GOT3 (cell line): ENCODE measurements around the gene URB2.
"Not testable (repeated sequence)": the region's sequence is repeated elsewhere in the genome, so short reads cannot be mapped to it uniquely, and the experiment has no call there.

ENCODE experiments used
- DNase-seq: peaks from one replicate; lab custom pipeline; 2025; ENCODE audit warnings: mixed read lengths; lab: John Stamatoyannopoulos, UW

URB2 gene

GRCh38 chr1:229625915-229626831 lies at the start of gene URB2, which contains the start of gene TAF5L:
TSS of gene URB2 (plus strand) at chr1:229626247. CDS start at chr1:229627634, 1,387 bp downstream.
TSS of gene TAF5L (minus strand) at chr1:229626122. CDS start at chr1:229614482, 11,640 bp downstream.
- peak; percentile 95 for DNase-seq

DNA sequence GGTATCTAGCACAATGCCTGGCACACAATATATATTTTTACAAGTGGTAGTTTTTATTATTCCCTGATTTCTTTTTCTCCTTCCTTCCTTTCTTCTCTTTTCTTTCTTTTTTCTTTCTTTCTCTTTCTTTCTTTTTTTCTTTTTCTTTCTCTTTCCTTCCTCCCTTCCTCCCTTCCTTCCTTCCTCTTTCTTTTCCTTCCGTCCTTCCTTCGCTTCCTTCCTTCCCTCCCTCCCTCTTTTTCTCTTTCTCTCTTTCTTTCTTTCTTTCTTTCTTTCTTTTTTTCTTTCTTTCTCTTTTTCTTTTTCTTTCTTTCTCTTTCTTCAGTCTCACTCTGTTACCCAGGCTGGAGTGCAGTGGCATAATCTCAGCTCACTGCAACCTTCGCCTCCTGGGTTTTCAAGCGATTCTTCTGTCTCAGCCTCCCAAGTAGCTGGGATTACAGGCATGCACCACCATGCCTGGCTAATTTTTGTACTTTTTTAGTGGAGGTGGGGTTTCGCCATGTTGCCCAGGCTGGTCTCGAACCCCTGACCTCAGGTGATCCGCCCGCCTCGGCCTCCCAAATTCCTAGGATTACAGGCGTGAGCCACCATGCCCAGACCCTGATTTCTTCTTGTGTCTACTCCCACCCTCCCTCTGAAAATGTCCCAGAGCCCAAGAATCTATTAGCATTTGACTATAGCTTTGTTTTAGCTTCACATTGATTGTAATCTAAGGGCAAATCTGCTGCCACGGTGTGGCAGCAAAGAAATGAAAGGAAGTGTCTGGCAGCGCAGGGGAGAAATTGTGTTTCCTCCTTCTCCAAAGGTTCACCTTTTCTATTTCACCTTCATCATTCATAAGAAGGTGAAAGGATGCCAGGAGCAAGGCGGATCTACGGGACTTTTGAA lies 47.6 kb upstream of the URB2 start:
- DNase-seq, result no peak

DNA sequence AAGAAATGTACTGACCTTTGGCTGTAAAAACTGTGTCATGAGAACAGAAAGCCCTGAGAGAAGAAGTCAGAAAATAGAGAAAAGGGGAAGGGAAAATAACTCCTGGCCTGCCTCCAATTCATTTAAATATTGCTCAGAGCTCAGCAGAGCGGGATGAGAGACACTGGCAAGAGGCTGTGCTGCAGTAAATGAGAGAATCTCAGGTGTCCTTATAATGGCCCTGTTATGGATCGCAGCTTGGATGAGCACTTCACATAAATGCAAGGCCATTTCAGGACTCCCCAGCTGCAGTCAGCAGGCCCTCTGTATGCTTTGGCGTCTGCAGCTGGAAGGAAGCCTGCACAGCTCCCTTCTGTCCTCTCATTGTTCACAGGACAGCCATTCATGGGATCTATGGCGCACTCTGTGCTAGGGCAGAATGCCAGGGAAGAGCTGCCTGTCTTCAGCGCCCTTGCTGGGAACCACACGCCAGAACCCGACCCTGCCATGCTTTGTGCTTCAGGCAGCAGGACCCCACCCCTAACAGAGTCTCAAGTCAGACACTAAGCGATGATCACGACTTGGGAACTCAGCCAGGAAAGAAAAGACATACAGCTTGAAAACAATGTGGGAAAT lies 46.9 kb upstream of the URB2 start:
- DNase-seq, result no peak

DNA sequence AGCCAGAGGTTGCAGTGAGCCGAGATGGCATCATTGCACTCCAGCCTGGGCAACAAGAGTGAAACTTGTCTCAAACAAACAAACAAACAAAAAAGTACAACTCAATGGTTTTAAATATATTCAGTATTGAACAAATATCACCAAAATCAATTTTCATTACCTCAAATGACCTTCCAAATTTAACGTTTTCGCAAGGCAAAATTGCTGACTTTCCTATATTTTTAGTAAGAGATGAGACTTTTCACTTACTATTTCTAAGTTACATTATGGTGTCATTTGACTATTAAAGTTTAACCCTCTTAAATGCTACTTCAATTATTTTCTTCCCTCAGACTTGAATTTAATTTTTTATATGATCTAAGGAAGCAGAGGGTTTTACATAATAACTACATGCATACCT lies 44.6 kb upstream of the URB2 start:
- DNase-seq, result no peak

DNA sequence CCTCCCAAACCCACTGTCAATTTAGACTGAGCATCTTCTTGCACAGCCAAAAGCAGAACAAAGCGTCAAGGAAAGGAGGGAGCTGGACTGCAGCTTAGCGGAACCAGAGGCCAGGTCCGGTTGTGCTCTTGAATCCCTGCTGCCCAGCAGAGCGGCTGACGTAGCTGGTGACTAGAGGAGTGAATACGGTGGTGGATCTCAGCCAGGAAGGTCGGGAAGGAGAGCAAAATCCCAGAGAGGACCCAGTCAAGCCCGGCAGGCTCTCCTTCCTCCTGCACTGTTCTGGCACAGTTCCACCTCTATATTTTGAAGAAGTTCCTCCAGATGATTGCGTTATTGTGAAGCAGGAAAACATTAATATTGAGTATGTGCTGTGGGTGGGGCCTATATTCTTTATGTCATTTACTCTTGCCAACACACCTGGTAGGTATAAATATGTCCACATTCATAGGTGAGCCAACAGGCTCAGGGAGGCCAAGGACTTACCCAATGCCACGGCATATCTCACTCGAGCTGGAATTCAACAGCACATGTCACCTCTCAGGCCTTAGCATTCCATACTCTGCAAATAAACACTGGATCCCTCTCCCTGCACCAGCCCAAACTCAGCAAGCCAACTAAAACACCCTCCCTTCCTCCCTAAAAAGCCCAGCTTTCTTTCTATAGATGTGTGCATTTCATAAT lies 43.9 kb upstream of the URB2 start:
- no peak for DNase-seq

GRCh38 chr1:229582715-229583114 lies 43.3 kb upstream of the URB2 start:
- DNase-seq, result no peak

GRCh38 chr1:229585338-229585737 lies 40.7 kb upstream of the URB2 start:
- DNase-seq, result no peak

- no peak for DNase-seq
These were observed 35.9 kb upstream of the URB2 start for GRCh38 chr1:229590119-229590518.

DNA sequence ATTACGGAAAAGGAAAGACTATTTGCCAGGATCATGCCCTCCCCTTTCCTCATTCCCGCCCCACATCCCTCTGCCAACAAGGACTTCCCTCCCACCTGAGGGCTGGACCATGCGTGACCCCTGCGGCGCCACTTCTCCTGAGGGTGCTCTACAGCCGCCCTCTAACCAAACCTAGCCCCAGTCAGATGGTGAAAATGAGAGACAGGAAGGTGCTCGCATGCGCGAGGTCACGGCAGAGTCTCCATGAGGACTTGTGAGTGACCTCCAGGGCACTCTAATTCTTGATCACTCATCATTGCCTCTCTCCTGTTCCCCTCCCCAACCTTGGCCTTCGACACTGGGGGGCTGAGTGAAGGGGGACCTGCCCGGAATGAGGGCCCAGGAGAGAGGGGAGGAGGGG lies 32.2 kb upstream of the URB2 start:
- no peak for DNase-seq

GRCh38 chr1:229594227-229595008 lies 31.6 kb upstream of the URB2 start:
- no peak for DNase-seq

GRCh38 chr1:229595876-229596275 lies 30.2 kb upstream of the URB2 start:
- DNase-seq, result not testable (repeated sequence)

DNA sequence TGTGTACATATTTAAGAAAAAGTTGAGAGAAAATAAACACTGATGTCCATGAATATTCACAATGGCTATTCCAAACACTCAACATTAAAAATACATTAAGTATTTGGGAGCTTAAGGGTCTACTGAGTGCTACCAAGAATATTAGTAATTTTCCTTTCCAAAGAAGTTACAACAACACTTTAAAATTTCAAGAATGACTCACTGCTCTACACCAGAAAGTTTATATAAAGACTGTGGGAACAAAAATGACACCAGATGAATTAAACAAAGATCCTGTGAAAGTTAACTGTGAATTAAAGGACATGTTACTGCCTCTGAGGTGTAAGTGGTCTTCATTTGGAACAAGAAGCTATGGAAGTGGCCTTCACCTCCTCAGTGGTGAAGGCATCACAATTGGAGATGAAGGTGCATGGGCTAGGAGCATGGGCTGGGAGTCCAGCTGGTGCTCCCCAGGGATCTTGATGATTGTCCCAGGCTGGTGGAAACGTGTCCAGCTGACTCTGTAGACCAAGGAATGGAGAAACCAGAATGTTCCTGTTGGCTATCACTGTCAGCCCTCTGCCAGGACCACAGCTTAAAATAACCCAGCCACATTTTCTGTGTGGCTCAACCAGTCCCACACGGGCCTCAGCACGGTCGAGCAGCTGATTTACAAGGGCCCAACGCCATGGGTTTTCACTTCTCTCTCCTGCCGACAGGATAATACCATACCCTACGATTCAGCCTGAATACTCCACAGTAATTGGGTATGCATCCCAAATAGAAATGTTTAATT lies 28.9 kb upstream of the URB2 start:
- DNase-seq, result no peak

DNA sequence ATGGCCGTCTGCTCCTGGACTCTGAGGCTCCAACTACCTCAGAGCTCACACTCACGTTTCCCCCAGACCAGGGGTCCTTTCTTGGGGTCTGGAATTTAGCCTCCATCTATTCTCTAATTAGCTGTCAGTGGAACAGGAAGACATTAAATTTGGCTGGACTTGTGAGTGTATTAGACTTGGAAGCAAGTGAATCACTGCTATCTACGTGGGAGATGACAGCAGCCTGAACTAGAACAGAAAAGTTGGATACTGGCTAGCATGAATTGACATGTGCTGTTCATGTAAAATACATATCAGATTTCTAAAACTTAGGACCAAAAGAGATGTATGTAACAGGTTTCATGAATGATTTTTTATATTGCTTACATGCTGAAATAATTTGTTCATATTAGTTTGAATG lies 28.2 kb upstream of the URB2 start:
- no peak for DNase-seq

DNA sequence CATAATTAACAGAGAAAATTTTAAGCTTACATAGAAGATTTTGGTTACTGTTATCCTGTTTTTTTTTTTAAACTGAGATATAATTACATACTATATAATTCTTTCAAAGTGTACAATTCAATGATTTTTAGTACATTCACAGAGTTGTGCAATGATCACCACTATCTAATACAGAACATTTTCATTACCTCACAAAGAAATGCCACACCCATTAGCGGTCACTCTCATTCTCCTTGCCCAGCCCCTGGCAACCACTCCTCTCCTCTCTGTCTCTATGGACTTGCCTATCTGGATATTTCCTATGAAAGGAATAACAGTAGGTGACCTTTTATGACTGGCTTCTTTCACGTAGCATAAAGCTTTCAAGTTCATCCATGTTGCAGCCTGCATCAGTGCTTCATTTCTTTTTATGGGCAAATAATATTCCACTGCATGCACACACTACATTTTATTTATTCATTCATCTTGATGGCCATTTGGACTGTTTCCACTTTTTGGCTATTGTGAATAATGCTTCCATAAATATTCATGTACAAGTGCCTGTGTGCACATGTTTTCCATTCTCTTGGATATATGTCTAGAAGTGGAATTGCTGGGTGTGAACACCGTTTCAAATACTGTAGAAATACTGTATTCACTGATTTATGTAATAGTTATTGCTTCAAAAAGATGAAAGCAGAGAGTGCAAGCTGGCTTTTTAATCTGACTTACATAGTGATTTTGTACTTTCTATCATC lies 26.7 kb upstream of the URB2 start:
- DNase-seq, result no peak

GRCh38 chr1:229600229-229600628 lies 25.8 kb upstream of the URB2 start:
- no peak for DNase-seq

GRCh38 chr1:229603371-229604005 lies 22.6 kb upstream of the URB2 start:
- no peak for DNase-seq

DNA sequence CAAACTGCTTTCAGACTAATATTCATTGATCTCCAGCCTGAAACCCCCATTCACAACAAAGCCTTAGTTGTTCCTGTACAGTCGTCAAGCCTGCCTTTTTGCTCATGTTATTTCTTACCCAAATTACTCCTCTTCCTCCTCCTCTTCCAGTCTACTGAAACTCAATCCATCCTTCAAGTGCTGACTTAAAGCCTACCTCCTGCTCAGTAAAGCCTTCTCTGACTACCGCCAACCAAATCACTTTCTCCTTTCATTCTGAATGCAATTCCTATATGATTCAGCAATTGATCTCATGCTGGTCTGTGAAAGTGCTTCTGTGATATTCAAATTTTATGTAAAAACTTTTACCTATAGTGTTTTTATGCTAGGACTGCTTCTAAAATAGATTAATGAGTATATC lies 18.7 kb upstream of the URB2 start:
- no peak for DNase-seq

DNA sequence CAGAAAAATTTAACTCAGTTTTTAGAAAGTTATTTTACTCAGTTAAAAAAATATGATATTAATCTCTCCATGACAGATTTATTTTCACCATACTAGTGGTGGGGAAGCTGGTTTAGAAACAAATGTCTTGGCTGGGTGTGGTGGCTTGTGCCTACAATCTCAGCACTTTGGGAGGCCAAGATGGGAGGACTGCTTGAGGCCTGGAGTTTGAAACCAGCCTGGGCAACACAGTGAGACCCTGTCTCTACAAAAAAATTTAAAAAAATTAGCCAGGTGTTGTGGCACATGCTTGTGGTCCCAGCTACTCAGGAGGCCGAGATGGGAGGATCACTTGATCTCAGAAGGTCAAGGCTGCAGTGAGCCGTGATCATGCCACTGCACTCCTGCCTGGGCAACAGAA lies 17.5 kb upstream of the URB2 start:
- DNase-seq, result no peak

- no peak for DNase-seq
These were observed 12.1 kb upstream of the URB2 start for GRCh38 chr1:229613938-229614337.
